Endodermal cell (in vitro differentiated cells): Measurements from ENCODE around the gene ZNF32. TPM values are rescaled to one million over a fixed set of nuclear protein-coding genes. Genes with fewer than 3 reads are reported as not detected.
"Not testable (repeated sequence)": the region's sequence is repeated elsewhere in the genome, so short reads cannot be mapped to it uniquely, and the experiment has no call there.

Experiments
- DNase-seq: peaks from one replicate; pipeline ENCODE4 v3.0.0-alpha.2; 2017
- H3K27ac ChIP-seq: 2 replicates; pipeline ENCODE4 v1.5.1; 2013; ENCODE audit warnings: mild to moderate bottlenecking, low read depth, low read length, moderate library complexity
- H3K27me3 ChIP-seq: 2 replicates; pipeline ENCODE4 v1.6.1; 2013; ENCODE audit warnings: mild to moderate bottlenecking, low read length, moderate library complexity; ENCODE audit not compliant: insufficient read depth, control insufficient read depth, poor library complexity, severe bottlenecking
- H3K36me3 ChIP-seq: 2 replicates; pipeline ENCODE4 v1.7.0; 2013; ENCODE audit warnings: mild to moderate bottlenecking, low read length, moderate library complexity; ENCODE audit not compliant: control insufficient read depth, insufficient read depth
- H3K4me1 ChIP-seq: one replicate; pipeline ENCODE4 v1.7.0; 2013; ENCODE audit warnings: low read length; ENCODE audit not compliant: control insufficient read depth, insufficient read depth
- H3K4me3 ChIP-seq: 2 replicates; pipeline ENCODE4 v1.5.1; 2013; ENCODE audit warnings: mild to moderate bottlenecking, low read length, moderate library complexity
- H3K9ac ChIP-seq: 2 replicates; pipeline ENCODE4 v1.6.1; 2013; ENCODE audit warnings: mild to moderate bottlenecking, low read length, moderate library complexity; ENCODE audit not compliant: poor library complexity, severe bottlenecking; ENCODE audit errors: extremely low read depth
- H3K9me3 ChIP-seq: 2 replicates; pipeline ENCODE4 v1.6.1; 2013; ENCODE audit warnings: mild to moderate bottlenecking, low read length, moderate library complexity; ENCODE audit not compliant: control insufficient read depth
- H3K27ac Mint-ChIP-seq: 2 replicates; pipeline ENCODE4 v1.8.0; 2020; ENCODE audit warnings: mixed read lengths
- H3K27me3 Mint-ChIP-seq: 2 replicates; pipeline ENCODE4 v1.8.0; 2021; ENCODE audit warnings: mild to moderate bottlenecking, mixed read lengths; ENCODE audit not compliant: insufficient read depth
- H3K36me3 Mint-ChIP-seq: 2 replicates; pipeline ENCODE4 v1.8.0; 2020; ENCODE audit warnings: low read depth, mixed read lengths
- H3K4me1 Mint-ChIP-seq: 2 replicates; pipeline ENCODE4 v1.8.0; 2020; ENCODE audit warnings: mixed read lengths
- H3K4me3 Mint-ChIP-seq: 2 replicates; pipeline ENCODE4 v1.8.0; 2020; ENCODE audit warnings: mild to moderate bottlenecking, moderate library complexity, mixed read lengths
- H3K9me3 Mint-ChIP-seq: 2 replicates; pipeline ENCODE4 v1.8.0; 2020; ENCODE audit warnings: mild to moderate bottlenecking, mixed read lengths
- CTCF ChIP-seq: fragments of 200-600 bp; sonication (generic); conservative IDR thresholded peaks from 2 replicates; pipeline ENCODE4 v1.5.0; 2021; ENCODE audit warnings: antibody characterized with exemption, mild to moderate bottlenecking
- WGBS, 2 experiments: methylation state at CpG; one replicate each; pipeline versions ENCODE4 v1.1.5 to v1.1.7; 2013; ENCODE audit warnings: missing lambda C conversion rate in 2 of 2, mixed read lengths in 1 of 2; ENCODE audit not compliant: insufficient coverage in 1 of 2, insufficient read length in 1 of 2; 5-methylcytosine and 5-hydroxymethylcytosine counted together
- total RNA-seq, 2 donors: library from RNA; stranded (reverse); fragmentation: NEBNext Ultra II Directional in 1 of 2; extraction: Animal tissue kit (Norgen Biotek cat#: 25700) in 1 of 2; gene quantifications; 2 replicates in 1 of 2; 3 replicates in 1 of 2; pipeline ENCODE4 v1.2.1, GENCODE V29; 2021

The ZNF32 gene
- total RNA-seq, 2 donors from 2014 or later, result 21.4 to 29.0 TPM

- no peak overlapping the region for H3K4me3 Mint-ChIP-seq
- Histone ChIP-seq H3K36me3 (peaks cover 31% of the 10 kb centered on the region), H3K27me3 (no peaks in the 10 kb centered on the region), H3K9ac (no peak overlapping the region), H3K4me1 (no peaks in the 10 kb centered on the region), H3K4me3 (no peak overlapping the region), H3K27ac (no peak overlapping the region), H3K9me3 (peaks cover 67% of the 10 kb centered on the region)
- no peaks in the 10 kb centered on the region for H3K27me3 Mint-ChIP-seq
- H3K4me1 Mint-ChIP-seq, result no peaks in the 10 kb centered on the region
- TF ChIP-seq CTCF, result no peak
- peaks cover 50% of the 10 kb centered on the region for H3K9me3 Mint-ChIP-seq
- peaks cover 36% of the 10 kb centered on the region for H3K36me3 Mint-ChIP-seq
- DNase-seq, result no peak
- no peak overlapping the region for H3K27ac Mint-ChIP-seq
Measured at GRCh38 chr10:43640603-43641002, 8.1 kb downstream of the ZNF32 start.

GRCh38 chr10:43635816-43636215 is 12.9 kb downstream of the ZNF32 start:
- H3K36me3 ChIP-seq, H3K4me1 ChIP-seq, DNase-seq, H3K4me3 Mint-ChIP-seq, H3K4me1 Mint-ChIP-seq, H3K27ac Mint-ChIP-seq, H3K27ac ChIP-seq, H3K4me3 ChIP-seq, H3K27me3 ChIP-seq, H3K36me3 Mint-ChIP-seq, H3K27me3 Mint-ChIP-seq, H3K9ac ChIP-seq: not testable (repeated sequence)
- WGBS, 2 experiments, result 47 to 60% methylated on average over 1 of the region's 1 CpG
- H3K9me3 ChIP-seq, result peaks cover 28% of the 10 kb centered on the region
- H3K9me3 Mint-ChIP-seq, result peaks cover 32% of the 10 kb centered on the region

DNA sequence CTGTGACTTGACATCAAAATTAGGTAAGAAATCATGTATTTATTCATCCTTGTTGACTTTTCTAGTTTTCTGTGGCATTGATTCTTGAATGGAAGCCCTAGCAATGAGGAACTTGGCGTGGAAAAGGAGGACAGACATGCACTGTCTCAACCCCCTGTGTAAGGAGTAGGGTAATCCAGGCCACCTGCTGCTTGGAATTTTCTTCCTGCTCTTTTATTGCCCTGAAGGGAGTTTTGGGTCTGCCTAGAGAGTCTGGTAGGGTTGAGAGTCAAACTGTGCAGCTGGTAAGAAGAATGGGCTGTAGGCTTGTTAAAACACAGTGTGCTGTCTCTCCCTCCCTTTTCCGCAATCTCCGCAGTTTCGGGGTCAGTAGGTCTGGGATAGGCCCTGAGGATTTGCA is 19.7 kb downstream of the ZNF32 start:
- no peak overlapping the region for H3K4me3 Mint-ChIP-seq
- H3K27ac ChIP-seq, result no peak overlapping the region
- peaks cover 20% of the 10 kb centered on the region for H3K9me3 Mint-ChIP-seq
- H3K9me3 ChIP-seq, result peaks cover 5% of the 10 kb centered on the region
- no peak for TF ChIP-seq CTCF
- no peak overlapping the region for H3K27ac Mint-ChIP-seq
- no peaks in the 10 kb centered on the region for H3K27me3 Mint-ChIP-seq
- no peaks in the 10 kb centered on the region for H3K4me1 ChIP-seq
- no peaks in the 10 kb centered on the region for H3K36me3 ChIP-seq
- no peaks in the 10 kb centered on the region for H3K4me1 Mint-ChIP-seq
- H3K4me3 ChIP-seq, result no peak overlapping the region
- no peak for DNase-seq
- no peak overlapping the region for H3K9ac ChIP-seq
- H3K36me3 Mint-ChIP-seq, result no peaks in the 10 kb centered on the region
- no peaks in the 10 kb centered on the region for H3K27me3 ChIP-seq
- WGBS, 2 experiments, result 88 to 91% methylated on average over 1 to 4 of the region's 4 CpGs

GRCh38 chr10:43627942-43628341 is 20.7 kb downstream of the ZNF32 start:
- WGBS, 2 experiments, result 71 to 79% methylated on average over 1 of the region's 1 CpG
- no peaks in the 10 kb centered on the region for H3K9me3 ChIP-seq
- Mint-ChIP-seq H3K4me3 (no peak overlapping the region), H3K9me3 (peaks cover 13% of the 10 kb centered on the region), H3K36me3 (no peaks in the 10 kb centered on the region), H3K4me1 (no peaks in the 10 kb centered on the region), H3K27ac (no peak overlapping the region), H3K27me3 (no peaks in the 10 kb centered on the region)
- no peaks in the 10 kb centered on the region for H3K4me1 ChIP-seq
- H3K36me3 ChIP-seq, result no peaks in the 10 kb centered on the region
- no peaks in the 10 kb centered on the region for H3K27me3 ChIP-seq
- TF ChIP-seq CTCF, result no peak
- DNase-seq, result no peak
- no peak overlapping the region for H3K4me3 ChIP-seq
- H3K27ac ChIP-seq, result no peak overlapping the region
- no peak overlapping the region for H3K9ac ChIP-seq
